ENCODE results near the gene ZNF419. TPM values are rescaled to one million over a fixed set of nuclear protein-coding genes. Genes with fewer than 3 reads are reported as not detected.
A peak's percentile ranks its signal among the peaks of the same experiment; 100 is the strongest.

The ZNF419 gene
- total RNA-seq, 2 donors from 2014 or later = 11.6 to 13.1 TPM

DNA sequence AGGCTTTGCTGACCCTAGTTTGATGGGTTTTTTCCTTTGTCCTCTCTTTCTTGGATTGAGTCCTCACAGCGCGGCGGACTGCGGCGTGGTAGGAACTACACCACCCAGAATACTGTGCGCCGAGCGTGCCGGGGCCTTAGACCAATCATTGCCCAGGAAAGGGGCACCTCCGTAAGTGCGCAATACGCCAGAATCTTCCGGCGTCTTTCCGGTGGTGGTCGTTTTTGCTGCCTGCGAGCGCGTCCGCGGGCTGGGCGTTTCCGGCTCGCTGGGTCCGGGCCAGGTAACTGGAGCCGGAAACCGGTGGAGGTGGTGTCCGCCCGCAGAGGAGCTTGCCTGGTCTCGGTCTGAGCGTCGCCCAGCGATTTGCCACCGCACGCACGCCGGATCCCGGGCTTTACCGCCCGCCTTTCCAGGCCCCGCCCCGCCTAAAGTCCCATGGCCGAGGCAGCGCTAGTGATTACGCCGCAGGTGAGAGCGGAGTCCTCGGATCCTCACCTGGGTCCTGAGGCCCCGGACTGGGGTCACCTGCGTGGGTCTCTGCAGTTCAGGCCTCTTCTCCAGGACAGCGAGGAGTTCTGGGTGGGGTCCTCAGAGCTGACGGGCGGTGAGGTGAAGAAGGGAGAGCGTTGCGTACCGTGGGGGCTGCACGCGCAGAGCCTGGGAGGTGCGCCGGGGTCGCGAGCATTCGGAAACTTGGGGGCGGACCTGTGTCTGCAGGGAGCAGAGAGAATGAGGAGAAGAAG is 39.8 kb downstream of the ZNF419 start, which contains the start of gene ZNF549:
ZNF549 (plus strand) TSS at position 221 of the 746 bp plus-strand sequence; CDS start at position 439, 218 bp downstream.
- Histone ChIP-seq H3K27me3 (replicated peaks; ENCODE audit: insufficient read depth) (no peaks in the 10 kb centered on the region), H3K4me3 (peak within 1 kb of the TSS; percentile 99), H3K36me3 (peaks cover 19% of the 10 kb centered on the region), H3K4me1 (ENCODE audit: control insufficient read depth in 1 of 2, low read depth in 2 of 2) (peaks cover 7 to 9% of the 10 kb centered on the region in 2 donors), H3K27ac (peak within 1 kb of the TSS; percentile 66 to 78), H3K9me3 (peaks cover 24% of the 10 kb centered on the region)
- DNase-seq (ENCODE audit: low spot score) (peak; percentile 68), ATAC-seq (ENCODE audit: insufficient number of reproducible peaks, low FRiP score, low read depth) (peak; percentile 73)
- TF ChIP-seq, protein P1, sequence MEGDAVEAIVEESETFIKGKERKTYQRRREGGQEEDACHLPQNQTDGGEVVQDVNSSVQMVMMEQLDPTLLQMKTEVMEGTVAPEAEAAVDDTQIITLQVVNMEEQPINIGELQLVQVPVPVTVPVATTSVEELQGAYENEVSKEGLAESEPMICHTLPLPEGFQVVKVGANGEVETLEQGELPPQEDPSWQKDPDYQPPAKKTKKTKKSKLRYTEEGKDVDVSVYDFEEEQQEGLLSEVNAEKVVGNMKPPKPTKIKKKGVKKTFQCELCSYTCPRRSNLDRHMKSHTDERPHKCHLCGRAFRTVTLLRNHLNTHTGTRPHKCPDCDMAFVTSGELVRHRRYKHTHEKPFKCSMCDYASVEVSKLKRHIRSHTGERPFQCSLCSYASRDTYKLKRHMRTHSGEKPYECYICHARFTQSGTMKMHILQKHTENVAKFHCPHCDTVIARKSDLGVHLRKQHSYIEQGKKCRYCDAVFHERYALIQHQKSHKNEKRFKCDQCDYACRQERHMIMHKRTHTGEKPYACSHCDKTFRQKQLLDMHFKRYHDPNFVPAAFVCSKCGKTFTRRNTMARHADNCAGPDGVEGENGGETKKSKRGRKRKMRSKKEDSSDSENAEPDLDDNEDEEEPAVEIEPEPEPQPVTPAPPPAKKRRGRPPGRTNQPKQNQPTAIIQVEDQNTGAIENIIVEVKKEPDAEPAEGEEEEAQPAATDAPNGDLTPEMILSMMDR (IDR thresholded peaks at IDR 0.05) = no peak

DNA sequence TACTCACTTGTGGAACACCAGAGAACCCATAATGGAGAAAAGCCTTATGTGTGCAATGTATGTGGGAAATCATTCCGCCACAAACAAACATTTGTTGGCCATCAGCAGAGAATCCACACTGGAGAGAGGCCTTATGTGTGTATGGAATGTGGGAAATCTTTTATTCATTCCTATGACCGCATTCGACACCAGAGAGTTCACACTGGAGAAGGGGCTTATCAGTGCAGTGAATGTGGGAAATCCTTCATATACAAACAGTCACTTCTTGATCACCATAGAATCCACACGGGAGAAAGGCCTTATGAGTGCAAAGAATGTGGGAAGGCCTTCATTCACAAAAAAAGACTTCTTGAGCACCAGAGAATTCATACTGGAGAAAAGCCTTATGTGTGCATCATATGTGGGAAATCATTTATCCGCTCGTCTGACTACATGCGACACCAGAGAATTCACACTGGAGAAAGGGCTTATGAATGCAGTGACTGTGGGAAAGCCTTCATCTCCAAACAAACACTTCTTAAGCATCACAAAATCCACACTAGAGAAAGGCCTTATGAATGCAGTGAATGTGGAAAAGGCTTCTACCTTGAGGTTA is 50.5 kb downstream of the ZNF419 start:
- Histone ChIP-seq H3K36me3 (peaks cover 91% of the 10 kb centered on the region), H3K4me3 (peak overlapping the region; percentile 14)
- no peak for DNase-seq (ENCODE audit: low spot score)

More for the DNA sequence above, 50.5 kb downstream of the ZNF419 start:
- H3K9me3 ChIP-seq = peaks cover 100% of the 10 kb centered on the region
- TF ChIP-seq, protein P1 (IDR thresholded peaks at IDR 0.05) = no peak
- no peaks in the 10 kb centered on the region for H3K4me1 ChIP-seq (ENCODE audit: control insufficient read depth in 1 of 2, low read depth in 2 of 2)
- ATAC-seq (ENCODE audit: insufficient number of reproducible peaks, low FRiP score, low read depth) = no peak
- no peaks in the 10 kb centered on the region for H3K27me3 ChIP-seq (replicated peaks; ENCODE audit: insufficient read depth)
- no peak overlapping the region for H3K27ac ChIP-seq

Other genes with a start within 250 kb of the ZNF419 start
- 10 to 100 TPM; 23.0 to 30.7 TPM for gene ZNF805, start 247.1 kb upstream of the ZNF419 start, total RNA-seq
- gene ZNF460, start 207.3 kb upstream of the ZNF419 start, total RNA-seq = 100 to 1,000 TPM in 1 of 2 donors, 10 to 100 TPM in 1; 81.4 to 118 TPM
- gene ZNF543, start 167.3 kb upstream of the ZNF419 start, total RNA-seq = 1 to 10 TPM; 7.6 to 9.7 TPM
- 1 to 10 TPM; 6.2 to 7.5 TPM for gene ZNF304, start 136.5 kb upstream of the ZNF419 start, total RNA-seq
- 1 to 10 TPM; 2.0 to 9.5 TPM for gene TRAPPC2B, start 124.2 kb upstream of the ZNF419 start, total RNA-seq
- 1 to 10 TPM in 1 of 2 donors, under 1 TPM in 1; 0.68 to 3.4 TPM for gene ZNF547, start 124.2 kb upstream of the ZNF419 start, total RNA-seq
- 10 to 100 TPM; 48.2 to 49.1 TPM for gene ZNF548, start 97.9 kb upstream of the ZNF419 start, total RNA-seq
- 10 to 100 TPM; 11.2 to 17.5 TPM for gene ZNF17, start 76.6 kb upstream of the ZNF419 start, total RNA-seq
- 10 to 100 TPM in 1 of 2 donors, 1 to 10 TPM in 1; 3.0 to 19.2 TPM for gene ZNF749, start 52.4 kb upstream of the ZNF419 start, total RNA-seq
- 1 to 10 TPM in 1 of 2 donors, under 1 TPM in 1; 0.95 to 1.5 TPM for gene VN1R1, start 30.6 kb upstream of the ZNF419 start, total RNA-seq
- 1 to 10 TPM; 2.7 to 6.6 TPM for gene ZNF772, start 10.2 kb upstream of the ZNF419 start, total RNA-seq
- gene ZNF773, start 12.2 kb downstream of the ZNF419 start, total RNA-seq = 1 to 10 TPM; 4.3 to 9.5 TPM
- gene ZNF549, start 39.6 kb downstream of the ZNF419 start, total RNA-seq = 1 to 10 TPM; 5.7 to 8.3 TPM
- 1 to 10 TPM; 6.3 to 6.5 TPM for gene ZNF550, start 72.1 kb downstream of the ZNF419 start, total RNA-seq
- 1 to 10 TPM; 1.6 to 4.1 TPM for gene ZNF416, start 91.2 kb downstream of the ZNF419 start, total RNA-seq
- 10 to 100 TPM in 1 of 2 donors, 1 to 10 TPM in 1; 5.4 to 29.2 TPM for gene ZIK1, start 96.4 kb downstream of the ZNF419 start, total RNA-seq
- 1 to 10 TPM; 3.8 to 7.4 TPM for gene ZNF530, start 112.1 kb downstream of the ZNF419 start, total RNA-seq
- 10 to 100 TPM; 18.4 to 43.7 TPM for gene ZNF134, start 126.5 kb downstream of the ZNF419 start, total RNA-seq
- 10 to 100 TPM; 12.5 to 15.7 TPM for gene ZNF211, start 145.4 kb downstream of the ZNF419 start, total RNA-seq
- not detected for gene ZSCAN4, start 181.2 kb downstream of the ZNF419 start, total RNA-seq
- gene ZNF551, start 194.2 kb downstream of the ZNF419 start, total RNA-seq = 10 to 100 TPM in 1 of 2 donors, 1 to 10 TPM in 1; 6.6 to 10.7 TPM
- 1 to 10 TPM; 3.0 to 3.2 TPM for gene ZNF154, start 221.5 kb downstream of the ZNF419 start, total RNA-seq
- gene ZNF671, start 239.9 kb downstream of the ZNF419 start, total RNA-seq = 1 to 10 TPM; 3.1 to 3.5 TPM

All from thoracic aorta (tissue), 2 donors.